GM19468 (cell line): ENCODE results near the gene SPPL3.
"Not testable (repeated sequence)": the region's sequence is repeated elsewhere in the genome, so short reads cannot be mapped to it uniquely, and the experiment has no call there.

Experiments
- ATAC-seq: cut with Tn5 transposase; IDR thresholded peaks from one replicate; pipeline ENCODE4 v1.9.1; 2021; ENCODE audit warnings: mild to moderate bottlenecking, moderate library complexity, moderate number of reproducible peaks; ENCODE audit not compliant: unreplicated experiment; ENCODE audit errors: extremely low read depth

The SPPL3 gene, protein sequence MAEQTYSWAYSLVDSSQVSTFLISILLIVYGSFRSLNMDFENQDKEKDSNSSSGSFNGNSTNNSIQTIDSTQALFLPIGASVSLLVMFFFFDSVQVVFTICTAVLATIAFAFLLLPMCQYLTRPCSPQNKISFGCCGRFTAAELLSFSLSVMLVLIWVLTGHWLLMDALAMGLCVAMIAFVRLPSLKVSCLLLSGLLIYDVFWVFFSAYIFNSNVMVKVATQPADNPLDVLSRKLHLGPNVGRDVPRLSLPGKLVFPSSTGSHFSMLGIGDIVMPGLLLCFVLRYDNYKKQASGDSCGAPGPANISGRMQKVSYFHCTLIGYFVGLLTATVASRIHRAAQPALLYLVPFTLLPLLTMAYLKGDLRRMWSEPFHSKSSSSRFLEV

DNA sequence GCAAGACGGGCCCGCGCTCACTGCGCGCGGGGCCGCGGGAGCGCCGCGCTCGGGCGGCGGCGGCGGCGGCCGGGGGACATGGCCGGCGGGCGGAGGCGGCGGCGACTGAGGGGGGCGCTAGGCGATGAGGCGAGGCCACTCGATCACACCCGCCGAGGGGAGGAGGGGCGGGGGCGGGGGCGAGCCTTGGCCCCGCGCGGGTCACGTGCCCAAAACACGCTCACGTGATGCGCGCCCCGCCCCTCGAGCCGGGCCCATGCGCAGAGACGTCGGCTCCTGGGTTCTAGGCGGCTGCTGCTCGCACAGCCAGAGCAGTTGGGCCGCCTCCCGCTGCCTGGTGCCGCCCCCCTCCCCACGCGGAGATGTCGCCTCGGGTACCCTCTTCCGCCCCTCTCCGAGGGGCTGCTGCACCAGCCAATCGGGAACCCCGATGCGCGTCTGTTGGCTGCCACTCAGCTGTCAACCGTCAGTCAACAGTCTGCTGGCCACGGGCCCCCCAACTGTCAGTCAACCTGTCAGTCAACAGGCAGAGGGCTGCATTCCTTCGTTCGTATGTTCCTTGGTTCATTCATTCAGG lies at the start of gene SPPL3:
Gene SPPL3, minus strand, starts transcription at position 162 of the 577 bp plus-strand sequence. CDS start 491 bp downstream, outside the sequence.
- no peak for ATAC-seq

DNA sequence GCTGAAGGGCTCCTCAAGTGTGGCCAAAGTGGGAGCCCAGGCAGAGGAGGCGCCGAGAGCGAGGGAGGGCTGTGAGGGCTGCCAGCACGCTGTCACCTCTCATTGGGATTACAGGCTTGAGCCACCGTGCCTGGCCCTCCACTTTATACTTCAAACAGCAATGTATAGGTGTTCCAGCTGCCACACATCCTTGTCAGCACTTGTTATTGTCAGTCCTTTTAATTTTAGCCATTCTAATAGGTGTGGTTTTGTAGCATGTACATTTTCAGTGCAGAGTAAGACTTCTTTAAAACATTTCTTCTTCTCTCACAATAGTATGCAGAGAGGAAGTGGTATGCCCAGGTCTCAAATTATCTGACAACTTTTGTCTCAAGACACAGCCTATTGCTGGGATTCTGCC lies 46.6 kb upstream of the SPPL3 start:
- ATAC-seq: no peak

DNA sequence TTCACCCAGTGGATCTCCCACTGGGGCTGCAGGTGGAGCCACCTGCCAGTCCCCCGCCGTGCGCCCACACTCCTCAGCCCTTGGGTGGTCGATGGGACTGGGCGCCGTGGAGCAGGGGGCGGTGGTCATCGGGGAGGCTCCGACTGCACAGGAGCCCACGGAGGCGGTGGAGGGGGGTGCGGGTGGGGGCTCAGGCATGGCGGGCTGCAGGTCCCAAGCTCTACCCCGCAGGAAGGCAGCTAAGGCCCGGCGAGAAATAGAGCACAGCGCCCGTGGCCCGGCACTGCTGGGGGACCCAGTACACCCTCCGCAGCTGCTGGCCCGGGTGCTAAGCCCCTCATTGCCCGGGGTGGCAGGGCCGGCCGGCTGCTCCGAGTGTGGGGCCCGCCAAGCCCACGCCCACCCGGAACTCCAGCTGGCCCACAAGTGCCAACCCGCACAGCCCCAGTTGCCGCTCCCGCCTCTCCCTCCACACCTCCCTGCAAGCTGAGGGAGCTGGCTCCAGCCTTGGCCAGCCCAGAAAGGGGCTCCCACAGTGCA lies 46.2 kb upstream of the SPPL3 start:
- not testable (repeated sequence) for ATAC-seq

DNA sequence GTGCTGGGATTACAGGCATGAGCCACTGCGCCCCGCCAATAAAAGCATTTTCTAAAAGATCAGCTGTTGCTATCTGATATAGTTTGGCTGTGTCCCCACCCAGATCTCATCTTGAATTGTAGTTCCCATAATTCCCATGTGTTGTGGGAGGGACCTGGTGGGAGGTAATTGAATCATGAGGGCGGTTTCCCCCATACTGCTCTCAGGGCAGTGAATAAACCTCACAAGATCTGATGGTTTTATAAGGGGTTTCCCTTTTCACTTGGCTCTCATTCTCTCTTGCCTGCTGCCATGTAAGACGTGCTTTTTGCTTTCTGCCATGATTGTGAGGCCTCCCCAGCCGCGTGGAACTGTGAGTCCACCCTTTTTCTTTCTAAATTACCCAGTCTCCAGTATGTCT lies 41.4 kb upstream of the SPPL3 start:
- not testable (repeated sequence) for ATAC-seq

DNA sequence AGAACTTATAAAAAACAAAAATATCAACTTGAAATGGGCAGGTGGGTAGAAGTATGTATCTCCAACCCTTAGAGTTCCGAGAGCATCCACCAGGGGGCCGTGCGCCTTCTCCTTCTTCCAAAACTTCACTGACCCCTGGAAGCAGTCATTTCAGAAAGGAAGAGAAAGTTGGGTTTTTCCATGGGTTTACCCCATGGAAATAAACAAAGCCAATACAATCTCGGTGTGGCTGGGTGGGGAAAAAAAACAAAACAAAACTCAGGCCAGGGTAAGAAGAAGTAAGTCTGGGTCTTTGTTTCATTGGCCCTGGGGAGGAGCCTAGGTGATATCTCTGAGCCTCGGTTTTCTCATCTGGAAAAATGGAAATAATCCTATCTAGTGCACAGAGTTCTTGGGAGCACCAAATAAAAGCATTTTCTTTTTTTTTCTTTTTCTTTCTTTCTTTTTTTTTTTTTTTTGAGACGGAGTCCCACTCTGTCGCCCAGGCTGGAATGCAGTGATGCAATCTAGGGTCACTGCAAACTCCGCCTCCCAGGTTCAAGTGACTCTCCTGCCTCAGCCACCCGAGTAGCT lies 40.6 kb upstream of the SPPL3 start:
- ATAC-seq: no peak

DNA sequence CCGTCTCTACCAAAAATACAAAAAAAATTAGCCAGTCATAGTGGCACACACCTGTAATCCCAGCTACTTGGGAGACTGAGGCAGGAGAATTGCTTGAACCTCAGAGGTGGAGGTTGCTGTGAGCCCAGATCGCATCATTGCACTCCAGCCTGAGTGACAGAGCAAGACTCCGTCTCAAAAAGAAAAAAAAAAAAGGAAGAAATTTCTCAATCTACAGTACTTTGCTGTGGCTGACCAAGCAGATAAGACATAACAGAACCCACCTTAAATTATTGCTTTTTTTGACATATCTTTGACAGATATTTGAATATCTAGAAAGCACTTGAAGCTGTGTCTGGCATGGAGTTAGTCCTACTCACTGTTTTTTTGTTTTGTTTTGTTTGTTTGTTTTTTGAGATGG lies 39.3 kb upstream of the SPPL3 start:
- no peak for ATAC-seq

DNA sequence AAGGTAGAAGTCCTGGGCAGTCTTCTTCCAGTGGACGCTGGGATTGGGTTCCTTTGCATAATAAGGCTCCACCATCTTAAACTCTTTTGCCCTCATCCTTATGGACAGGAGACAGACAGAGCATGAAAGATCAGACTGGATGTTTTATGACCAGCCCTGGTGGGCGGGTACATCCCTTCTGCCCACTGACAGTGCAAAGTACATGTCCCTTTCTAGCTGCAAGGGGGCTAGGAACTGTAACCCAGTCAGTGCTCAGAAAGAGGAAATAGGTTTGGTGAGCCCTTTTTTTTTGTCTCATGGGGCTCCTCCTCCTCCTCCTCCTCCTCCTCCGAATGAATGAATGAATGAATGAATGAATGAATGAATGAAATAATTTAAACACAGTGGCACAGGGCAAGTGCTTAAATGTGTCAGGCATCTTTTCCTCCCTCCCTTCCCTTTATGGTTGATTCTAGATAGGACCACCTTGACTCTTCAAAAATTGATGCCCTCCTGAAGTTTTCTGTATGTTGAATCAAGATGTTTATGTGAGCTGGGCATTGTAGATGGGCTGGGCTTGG lies 37.8 kb upstream of the SPPL3 start:
- no peak for ATAC-seq

DNA sequence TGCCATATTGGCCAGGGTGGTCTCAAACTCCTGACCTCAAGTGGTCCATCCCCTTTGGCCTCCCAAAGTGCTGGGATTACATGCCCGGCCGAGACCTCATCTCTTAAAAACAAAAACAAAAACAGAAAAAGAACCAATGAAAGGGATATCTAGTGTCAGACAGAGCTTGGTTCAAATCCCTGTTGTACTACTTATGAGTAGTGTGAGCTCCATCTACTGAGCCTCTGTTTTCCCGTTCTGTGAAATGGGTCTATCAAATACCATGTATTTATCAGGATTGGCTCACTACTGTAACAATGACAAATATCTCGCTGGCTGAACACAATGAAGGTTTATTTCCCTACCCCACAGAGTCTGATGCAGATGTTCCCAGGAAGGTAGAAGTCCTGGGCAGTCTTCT lies 37.3 kb upstream of the SPPL3 start:
- no peak for ATAC-seq

DNA sequence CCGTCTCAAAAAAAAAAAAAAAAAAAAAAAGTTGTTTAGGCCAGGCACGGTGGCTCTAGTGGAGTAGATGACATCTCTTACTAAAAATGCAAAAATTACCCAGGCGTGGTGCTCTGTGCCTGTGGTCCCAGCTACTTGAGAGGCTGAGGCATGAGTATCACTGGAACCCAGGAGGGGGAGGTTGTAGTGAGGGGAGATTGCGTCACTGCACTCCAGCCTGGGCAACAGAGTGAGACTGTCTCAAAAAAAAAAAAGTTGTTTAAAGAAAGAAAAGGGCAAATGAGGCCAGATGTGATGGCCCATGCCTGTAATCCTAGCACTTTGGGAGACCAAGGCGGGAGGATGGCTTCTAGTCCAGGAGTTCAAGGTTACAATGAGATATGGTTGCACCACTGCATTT lies 36.6 kb upstream of the SPPL3 start:
- ATAC-seq: no peak

DNA sequence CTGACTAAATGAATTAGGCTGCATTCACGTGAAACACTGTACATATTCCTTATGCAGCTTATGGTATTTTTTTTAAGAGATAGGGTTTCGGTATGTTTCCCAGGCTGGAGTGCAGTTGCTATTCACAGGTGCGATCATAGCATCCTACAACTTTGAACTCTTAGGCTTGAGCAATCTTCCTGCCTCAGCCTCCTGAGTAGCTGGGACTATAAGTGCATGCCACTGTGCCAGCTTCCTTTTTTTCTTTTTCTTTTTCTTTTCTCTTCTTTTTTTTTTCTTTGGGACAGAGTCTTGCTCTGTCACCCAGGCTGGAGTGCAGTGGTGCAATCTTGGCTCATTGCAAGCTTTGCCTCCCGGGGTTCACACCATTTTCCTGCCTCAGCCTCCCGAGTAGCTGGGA lies 35.8 kb upstream of the SPPL3 start:
- no peak for ATAC-seq

DNA sequence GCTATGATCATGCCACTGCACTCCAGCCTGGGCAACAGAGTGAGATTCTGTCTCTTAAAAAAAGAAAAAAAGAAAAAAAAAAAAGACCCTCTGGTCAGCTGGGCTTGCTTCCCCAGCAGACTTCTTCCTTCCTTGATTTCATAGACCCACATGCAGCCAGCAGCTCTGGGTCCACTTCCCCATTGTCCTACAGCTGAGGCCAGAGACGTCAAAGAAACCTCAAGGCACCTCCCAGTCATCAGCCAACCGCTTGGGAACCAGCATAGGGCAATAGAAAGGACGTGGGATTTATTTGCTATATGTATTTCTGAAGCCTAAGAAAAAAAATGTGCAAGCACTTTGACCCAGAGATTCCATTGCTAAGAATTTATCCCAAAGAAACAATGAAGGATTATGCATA lies 35.4 kb upstream of the SPPL3 start:
- no peak for ATAC-seq

DNA sequence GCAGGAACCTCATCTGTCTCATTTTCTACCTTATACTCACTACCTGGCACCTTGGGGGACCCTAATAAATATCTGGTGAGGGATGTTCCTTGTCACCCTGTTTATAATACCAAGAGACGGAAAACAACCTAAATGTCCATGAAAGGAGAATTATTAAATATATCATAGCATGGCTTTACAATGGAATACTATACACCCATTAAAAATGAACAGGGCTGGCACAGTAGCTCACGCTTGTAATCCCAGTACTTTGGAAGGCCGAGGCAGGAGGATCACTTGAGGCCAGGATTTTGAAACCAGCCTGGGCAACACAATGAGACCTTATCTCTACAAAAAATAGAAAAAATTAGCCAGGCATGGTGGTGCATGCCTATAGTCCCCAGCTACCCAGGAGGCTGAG lies 34.3 kb upstream of the SPPL3 start:
- no peak for ATAC-seq

DNA sequence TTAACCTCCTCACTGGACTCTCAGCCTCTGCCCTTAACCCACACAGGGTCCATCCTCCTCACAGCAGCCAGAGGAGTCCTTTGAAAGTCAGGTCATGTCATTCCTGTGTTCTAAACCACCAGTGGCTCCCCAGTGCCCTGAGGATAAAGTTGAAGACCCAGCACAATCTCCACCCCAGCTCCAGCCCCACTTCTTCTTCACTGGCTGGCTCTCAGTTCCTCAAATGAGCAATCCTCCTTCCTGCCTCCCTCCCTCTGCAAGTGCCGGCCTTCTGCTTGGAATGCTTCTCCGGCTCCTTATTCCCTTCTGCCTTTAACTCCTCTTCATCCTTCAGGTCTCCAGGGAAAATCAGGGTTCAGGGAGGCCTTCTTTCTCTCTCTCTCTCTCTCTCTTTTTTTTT lies 32.0 kb upstream of the SPPL3 start:
- no peak for ATAC-seq

DNA sequence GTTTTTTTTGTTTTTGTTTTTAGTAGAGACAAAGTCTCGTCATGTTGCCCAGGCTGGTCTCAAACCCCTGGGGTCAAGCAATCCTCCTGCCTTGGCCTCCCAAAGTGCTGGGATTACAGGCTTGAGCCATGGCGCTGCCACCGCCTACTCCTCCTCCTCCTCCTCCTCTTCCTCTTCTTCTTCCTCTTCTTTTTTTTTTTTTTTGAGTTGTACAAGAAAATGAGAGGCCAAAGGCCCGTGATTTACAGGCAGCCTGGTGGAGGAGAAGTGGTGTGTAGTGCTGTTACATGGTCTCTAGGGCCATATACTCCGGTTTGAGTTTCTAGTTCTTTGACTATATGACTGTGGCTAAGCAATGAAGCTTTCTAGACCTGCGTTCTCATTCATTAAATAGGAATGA lies 29.6 kb upstream of the SPPL3 start:
- ATAC-seq: no peak

DNA sequence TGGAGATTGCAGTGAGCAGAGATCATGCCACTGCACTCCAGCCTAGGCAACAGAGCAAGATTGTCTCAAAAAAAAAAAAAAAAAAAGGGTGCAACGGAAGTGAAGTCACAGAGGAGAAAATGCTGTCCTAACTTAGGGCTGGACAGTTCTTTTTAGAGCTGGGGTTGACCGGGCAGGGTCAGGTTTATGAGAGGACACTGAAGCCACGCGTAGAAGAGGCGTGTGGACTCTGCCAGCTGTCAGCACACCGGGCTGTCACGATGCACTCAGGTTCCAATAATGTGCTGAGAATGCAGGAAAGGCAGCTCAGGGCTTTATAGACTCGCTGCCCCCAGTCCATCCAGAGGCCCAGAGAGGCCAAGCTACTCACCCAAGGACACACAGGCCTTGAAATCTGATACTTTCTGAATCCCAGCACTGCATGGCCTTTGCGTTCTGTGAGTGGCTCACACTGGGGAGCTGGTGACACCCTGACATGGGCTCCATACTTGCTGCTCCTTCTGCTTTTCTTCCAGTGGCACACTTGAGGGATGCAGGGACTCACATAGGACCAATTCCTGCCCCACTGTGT lies 28.9 kb upstream of the SPPL3 start:
- ATAC-seq: no peak

DNA sequence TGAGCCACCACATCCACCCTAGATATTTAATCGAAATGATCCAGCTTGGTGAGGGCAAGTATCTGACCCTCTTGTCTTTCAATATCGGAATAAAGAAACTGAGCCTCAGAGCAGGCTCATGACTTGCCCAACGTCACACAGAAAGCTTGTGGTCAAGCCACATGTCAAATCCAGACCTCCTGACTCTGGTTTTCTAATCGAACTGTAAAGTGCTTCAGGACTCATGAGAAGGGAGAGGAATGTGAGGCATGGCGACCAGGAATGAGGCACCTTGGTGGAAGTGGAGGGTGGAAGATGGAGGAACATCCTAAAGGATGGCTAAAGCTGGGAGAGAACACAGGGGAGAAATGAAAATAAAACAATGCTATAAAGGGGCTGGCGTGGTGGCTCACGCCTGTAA lies 27.9 kb upstream of the SPPL3 start:
- ATAC-seq: no peak

DNA sequence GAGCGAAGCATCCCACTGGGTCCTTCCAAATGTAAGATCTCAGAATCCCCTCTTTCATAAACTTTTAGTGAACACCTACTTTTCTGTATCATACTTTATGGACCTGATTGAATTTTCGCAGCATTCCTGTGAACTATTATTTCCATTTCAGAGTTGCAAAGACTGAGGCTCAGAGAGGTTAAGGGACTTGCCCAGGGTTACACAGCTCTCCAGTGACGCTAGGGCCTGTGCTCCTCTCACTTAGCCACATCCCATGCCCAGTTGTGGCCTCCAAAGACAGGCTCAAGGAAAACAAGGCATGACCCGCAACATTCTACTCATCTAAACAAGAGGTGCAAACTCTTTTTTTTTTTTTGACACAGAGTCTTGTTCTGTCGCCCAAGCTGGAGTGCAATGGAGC lies 25.9 kb upstream of the SPPL3 start:
- no peak for ATAC-seq

DNA sequence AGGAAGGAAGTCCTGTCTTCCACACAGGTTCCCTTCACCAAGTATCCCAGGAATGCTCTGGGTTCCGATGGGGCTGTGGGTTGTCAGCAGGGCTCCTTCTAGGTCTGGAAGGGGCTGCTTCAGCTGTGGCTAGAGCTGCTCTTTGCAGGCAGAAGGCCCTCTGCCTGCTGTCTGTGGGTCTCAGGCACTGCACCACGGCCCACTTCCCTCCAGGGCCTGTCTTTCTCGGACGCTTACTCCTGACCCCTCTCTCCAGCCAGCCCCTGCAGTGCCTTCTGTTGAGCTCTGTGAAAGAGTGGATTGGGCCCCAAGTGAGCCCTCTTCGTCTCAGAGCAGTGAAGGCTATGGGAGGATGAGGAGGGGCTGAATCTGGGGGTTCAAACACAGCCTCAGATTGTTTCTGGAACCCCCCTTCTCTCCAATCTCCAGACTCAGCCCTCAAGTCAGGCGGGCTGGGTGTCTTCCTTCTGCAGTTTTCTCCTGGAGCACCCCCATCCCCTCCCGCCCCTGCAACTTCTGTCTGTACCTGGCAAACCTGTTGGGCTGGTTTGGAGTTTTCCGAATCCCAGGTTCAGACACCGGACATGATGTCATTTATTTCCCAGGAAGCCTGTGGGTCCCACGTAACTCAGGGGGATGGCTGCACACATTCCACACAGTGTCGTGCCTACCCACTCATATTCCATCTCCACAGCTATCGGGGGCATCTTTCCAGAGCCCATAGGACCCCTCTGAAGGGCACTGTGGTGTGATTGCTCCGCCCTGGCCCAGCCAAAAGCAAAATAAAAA lies 24.9 kb upstream of the SPPL3 start:
- no peak for ATAC-seq

DNA sequence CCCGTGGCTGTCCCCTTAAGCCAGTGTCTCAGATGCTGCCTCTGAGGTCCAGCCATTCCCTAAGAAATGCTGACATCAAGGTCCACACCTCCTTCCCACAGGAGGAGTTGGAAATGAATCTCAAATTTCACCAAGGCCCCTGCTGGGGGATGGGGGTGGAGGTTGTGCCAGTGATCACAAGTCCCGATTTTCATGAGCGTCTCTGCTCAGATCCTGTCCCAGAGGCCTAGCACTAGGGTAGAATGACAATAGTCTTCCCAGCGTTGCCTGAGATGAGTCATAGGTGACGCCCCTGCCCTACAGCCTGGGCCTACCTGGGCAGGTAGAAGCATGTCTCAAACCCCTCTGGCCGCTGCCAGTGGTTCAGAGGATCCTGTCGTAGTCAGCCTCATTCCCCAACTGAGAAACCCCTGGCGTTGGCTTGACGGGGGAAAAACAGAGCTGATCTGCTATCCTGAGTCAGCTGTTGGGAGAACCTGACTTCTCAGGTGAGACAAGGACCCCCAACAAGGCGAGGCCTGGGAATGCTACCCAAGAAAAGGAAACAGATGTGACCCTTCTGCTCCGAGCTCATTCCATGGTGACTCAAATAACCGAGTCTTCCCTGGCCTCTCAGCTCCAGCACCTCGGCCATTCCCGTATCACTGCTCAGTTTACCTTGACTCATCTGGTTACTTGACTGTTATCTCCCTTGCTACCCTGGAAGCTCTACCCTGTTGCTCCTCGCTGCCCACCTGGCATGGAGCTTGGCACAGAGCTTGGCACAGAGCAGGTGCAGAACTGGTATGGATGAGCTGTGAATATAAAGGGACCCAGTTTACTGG lies 21.8 kb upstream of the SPPL3 start:
- no peak for ATAC-seq
